ENCODE results near the gene ACOT12.

The ACOT12 gene

DNA sequence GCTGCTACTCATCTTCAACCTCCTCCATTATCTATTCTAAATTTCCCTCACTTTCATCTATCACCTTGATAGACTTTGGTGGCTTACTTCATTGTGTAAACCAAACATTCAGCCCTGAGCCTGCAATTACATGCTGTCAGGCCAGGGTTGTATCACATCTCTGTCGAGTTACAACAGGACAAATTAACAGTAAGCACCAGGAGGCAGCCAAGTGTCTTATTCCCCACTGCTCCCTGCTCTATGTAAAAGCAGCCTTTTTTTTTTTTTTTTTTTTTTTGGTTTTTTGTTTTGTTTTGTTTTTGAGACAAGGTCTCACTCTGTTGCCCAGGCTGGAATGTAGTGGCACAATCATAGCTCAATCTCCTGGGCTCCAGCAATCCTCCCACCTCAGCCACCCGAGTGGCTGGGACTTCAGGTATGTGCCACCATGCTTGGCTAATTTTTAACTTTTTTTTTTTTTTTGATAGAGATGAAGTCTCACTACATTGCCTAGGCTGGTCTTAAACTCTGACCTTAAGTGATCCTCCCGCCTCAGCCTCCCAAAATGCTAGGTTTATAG lies 107.8 kb downstream of the ACOT12 start:
- no peak for DNase-seq

DNA sequence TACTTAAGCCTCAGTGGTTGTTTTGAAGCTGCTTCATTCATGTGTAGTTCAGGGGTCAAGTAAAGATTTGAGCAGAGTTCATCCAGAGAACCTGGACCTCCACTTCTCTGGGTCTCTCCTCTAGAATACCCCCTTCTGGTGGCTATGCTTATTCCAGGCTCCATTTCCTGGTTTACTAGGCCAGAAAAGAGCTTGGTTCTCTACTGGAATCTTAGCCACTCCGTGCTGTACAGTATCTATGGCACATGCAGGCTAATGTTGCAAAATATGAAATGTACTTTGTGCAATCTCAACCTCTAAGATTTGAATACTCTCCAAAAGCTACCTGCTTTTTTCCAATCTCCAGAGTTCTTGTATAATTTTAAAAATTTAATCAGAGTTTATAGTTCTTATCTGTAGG lies 110.0 kb downstream of the ACOT12 start:
- no peak for DNase-seq

Data from T-helper 9 cell (primary cell).